Dermis microvascular lymphatic vessel endothelial cell (primary cell): ENCODE measurements around the gene SLC44A4. TPM values are rescaled to one million over a fixed set of nuclear protein-coding genes. Genes with fewer than 3 reads are reported as not detected.
A peak's percentile ranks its signal among the peaks of the same experiment; 100 is the strongest.
"Not testable (repeated sequence)": the region's sequence is repeated elsewhere in the genome, so short reads cannot be mapped to it uniquely, and the experiment has no call there.

Source experiments
- DNase-seq, 2 donors: peaks; one replicate each; pipeline versions ENCODE4 v3.0.0 to v3.0.0-alpha.2; 2010; ENCODE audit warnings: low read depth in 2 of 2
- total RNA-seq: library from RNA; depleted of rRNA; stranded (reverse); fragments of >200 nt; gene quantifications from 2 replicates; pipeline ENCODE4 v1.2.1, GENCODE V29; 2014

Gene SLC44A4
- total RNA-seq, 1 donor from 2014 or later, result under 0.01 TPM

- DNase-seq, result peak in 1 of 2 donors; percentile 60
These were observed 49.0 kb downstream of the SLC44A4 start for GRCh38 chr6:31829633-31830283.

- DNase-seq, result peak; percentile 88 to 99
These were observed 51.3 kb downstream of the SLC44A4 start, which contains the start of gene HSPA1B for GRCh38 chr6:31827286-31828079. HSPA1B (plus strand) TSS chr6:31827738; CDS start chr6:31827951, 213 bp downstream.

DNA sequence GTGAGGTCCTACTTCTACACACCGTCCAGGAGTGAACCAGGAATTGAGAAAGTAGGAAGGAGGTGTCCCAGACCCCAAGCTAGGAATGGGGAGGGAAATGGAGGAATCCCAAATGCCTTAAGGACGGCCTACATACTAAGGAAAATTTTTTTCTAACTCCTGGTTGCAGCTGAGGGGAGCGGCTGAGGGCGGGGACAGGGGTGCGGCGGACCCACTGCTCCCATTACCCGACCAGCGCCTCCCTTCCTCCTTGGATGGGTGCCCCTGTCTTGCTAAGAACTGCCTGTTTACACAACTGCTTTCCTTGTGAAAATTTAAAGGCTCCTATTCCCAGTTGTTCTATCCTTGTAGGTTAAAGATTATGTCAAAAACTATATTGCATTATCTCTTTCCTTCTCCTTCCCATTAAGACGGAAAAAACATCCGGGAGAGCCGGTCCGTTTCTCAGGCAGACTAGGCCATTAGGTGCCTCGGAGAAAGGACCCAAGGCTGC is 52.0 kb downstream of the SLC44A4 start:
- DNase-seq, result no peak

- no peak for DNase-seq
These were observed 53.2 kb downstream of the SLC44A4 start for GRCh38 chr6:31825553-31825952.

DNA sequence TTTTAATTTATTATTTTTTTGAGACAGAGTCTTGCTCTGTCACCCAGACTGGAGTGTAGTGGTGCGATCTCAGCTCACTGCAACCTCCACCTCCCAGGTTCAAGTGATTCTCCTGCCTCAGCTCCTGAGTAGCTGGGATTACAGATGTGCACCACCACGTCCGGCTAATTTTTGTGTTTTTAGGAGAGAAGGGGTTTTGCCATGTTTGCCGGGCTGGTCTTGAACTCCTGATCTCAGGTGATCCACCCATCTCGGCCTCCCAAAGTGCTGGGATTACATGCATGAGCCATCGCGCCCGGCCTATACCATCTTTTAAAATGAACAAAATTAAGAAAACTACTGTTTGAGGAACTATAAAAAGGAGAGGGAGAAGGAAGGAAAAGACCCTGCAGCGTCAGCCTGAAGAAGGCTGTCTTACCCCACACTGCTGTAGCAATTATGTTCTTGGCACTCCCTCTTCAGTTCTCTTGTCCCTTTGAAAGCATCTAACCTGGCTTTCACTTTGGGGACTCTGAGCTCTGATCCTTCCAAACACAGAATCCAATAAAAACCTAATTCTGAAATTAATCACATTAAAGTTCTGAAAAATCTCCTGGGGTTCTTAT is 55.1 kb downstream of the SLC44A4 start:
- not testable (repeated sequence) for DNase-seq

DNA sequence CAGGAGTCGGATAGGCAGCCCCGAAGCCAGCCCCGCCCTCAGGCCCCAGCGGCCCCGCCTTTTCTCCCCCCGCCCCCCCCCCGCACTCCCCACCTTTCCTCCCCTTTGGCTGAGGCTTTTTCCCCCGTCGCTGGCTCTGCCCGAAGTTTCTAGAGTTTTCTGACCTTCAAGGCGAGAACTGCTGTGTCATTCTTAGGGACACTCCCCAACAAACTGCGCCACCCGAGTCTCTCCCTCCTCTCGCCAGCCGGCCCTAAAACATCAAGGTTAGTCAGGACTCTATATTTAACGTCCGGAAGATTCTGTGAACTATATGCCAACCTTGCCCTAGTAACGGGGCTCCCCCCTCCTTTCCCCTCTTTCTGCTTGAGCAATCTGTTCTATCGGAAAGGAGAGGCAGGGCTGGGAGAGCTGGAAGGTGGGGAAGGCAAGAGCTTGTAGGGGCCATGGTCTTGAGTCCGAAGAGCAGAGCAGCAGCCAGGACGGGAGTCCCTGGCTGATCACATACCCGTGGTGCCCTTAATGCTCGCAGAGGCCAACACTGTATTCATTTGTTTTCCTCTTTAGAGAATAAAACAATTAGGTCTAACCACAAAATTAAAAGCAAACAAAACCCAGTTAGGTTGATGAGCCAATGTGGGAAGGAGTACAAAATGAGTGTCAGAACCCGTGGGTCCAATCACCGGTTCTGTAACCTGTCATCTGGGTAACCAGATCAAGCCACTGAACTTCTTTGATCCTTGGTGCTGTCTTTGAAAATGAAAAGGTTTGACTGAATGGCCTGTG is 56.6 kb downstream of the SLC44A4 start:
- DNase-seq, result peak in 1 of 2 donors; percentile 72

DNA sequence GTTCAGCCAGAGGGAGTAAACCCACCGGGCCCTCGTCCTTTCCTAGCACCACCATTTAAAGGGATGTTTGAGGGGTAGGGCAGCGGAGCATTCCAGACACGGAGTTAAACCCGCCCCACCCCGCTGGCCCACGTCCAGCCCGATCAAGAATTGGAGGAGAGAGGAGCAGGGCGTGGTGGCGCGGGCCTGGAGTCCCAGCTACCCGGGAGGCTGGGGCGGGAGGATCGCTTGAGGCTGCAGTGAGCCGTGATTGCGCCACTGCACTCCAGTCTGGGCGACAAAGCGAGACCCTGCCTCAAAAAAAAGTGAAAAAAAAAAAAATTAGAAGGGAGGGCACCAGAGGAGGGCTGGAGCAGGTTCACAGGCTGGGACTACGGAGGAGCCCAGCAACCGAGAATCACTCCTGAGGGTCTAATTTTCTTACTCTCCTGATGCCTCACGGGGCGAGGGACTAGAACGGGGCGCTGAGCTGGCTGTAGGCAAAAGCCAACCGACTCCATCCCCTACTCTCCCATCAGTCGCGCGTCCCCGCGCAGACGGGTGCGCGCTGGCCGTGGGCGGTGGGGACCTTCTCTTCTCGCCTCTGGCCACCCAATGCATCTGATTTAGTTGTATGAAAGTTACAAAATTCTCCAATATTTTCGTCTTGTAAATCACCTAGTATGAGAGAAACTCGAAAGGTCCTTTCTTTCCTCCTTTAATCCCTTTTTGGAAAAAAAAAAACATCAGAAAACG is 57.3 kb downstream of the SLC44A4 start:
- peak in 1 of 2 donors; percentile 43 for DNase-seq

DNA sequence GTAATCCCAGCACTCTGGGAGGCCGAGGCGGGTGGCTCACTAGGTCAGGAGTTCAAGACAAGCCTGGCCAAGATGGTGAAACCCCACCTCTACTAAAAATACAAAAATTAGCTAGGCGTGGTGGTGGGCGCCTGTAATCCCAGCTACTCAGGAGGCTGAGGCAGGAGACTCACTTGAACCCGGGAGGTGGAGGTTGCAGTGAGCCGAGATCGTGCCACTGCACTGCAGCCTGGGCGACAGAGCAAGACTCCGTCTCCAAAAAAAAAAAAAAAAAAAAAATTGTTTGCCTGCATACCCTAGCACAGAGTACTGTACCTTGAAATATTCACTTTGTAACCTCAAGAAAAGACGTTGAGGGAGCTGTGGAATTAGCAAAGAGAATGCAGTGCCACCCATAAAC is 58.4 kb downstream of the SLC44A4 start:
- DNase-seq, result not testable (repeated sequence)

DNA sequence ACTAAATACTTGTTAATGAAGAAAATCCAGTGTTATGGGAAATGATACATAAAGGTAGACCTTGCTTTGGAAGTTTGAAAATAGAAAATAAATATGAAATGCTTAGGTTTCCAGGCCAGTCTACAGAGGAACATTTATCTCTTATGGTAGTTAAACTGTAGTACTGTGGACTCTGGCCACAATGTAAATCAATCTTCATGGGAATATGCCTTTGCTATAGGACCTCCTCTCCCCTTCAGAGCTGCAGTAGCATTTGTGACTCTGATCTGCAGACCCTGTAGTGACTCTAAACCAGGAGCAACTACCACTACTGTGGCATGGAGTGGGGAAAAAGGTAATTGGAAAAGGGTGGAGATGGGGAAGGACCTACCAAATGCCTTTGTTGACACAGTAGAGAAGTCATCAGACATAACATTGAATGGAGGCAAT is 58.9 kb downstream of the SLC44A4 start:
- DNase-seq, result no peak

GRCh38 chr6:31817929-31818511 is 60.8 kb downstream of the SLC44A4 start:
- DNase-seq, result not testable (repeated sequence)

DNA sequence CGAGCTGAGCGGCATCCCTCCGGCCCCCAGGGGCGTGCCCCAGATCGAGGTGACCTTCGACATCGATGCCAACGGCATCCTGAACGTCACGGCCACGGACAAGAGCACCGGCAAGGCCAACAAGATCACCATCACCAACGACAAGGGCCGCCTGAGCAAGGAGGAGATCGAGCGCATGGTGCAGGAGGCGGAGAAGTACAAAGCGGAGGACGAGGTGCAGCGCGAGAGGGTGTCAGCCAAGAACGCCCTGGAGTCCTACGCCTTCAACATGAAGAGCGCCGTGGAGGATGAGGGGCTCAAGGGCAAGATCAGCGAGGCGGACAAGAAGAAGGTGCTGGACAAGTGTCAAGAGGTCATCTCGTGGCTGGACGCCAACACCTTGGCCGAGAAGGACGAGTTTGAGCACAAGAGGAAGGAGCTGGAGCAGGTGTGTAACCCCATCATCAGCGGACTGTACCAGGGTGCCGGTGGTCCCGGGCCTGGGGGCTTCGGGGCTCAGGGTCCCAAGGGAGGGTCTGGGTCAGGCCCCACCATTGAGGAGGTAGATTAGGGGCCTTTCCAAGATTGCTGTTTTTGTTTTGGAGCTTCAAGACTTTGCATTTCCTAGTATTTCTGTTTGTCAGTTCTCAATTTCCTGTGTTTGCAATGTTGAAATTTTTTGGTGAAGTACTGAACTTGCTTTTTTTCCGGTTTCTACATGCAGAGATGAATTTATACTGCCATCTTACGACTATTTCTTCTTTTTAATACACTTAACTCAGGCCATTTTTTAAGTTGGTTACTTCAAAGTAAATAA is 61.5 kb downstream of the SLC44A4 start:
- not testable (repeated sequence) for DNase-seq

- DNase-seq, result peak; percentile 91 to 97
These were observed 63.6 kb downstream of the SLC44A4 start, which contains the start of the genes HSPA1A and HSPA1L for GRCh38 chr6:31815025-31815838. HSPA1A (plus strand) TSS chr6:31815543; CDS start chr6:31815757, 214 bp downstream. HSPA1L (minus strand) TSS chr6:31815283; CDS start chr6:31811972, 3,311 bp downstream.

DNA sequence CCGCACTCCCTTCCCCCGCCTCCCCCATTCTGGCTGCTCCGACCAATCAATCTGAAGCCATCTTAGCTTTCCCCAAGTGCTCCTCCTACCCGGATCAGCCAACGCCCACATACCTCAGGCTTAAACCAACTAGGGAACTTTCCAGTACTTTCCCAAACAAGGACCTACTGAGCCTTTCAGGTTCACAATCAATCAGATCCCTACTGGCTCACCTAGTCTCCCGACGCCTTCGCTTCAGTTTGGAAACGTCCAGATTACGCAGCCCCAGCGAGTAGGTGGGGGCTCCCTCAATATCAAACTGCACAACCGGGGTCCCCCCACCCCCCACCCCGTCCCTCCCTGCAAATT is 64.1 kb downstream of the SLC44A4 start:
- peak; percentile 83 to 98 for DNase-seq

DNA sequence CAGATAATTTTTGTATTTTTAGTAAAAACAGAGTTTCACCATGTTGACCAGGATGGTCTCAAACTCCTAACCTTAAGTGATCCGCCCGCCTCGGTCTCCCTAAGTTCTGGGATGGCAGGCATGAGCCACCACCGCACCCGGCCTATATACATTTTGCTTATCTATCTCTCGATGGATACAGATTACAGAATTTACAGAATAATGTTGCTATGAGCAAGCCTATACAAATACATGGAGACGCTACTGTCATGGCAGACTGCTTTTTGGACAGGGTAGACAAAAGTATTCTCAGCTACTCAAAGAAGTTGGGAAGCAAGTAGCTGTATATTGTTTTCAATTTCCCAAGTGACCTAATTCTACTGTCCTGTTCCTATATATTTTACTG is 65.3 kb downstream of the SLC44A4 start:
- no peak for DNase-seq
